Neural progenitor cell (in vitro differentiated cells): ENCODE results near the gene PPP6R3. TPM values are rescaled to one million over a fixed set of nuclear protein-coding genes. Genes with fewer than 3 reads are reported as not detected.
"Not testable (repeated sequence)": the region's sequence is repeated elsewhere in the genome, so short reads cannot be mapped to it uniquely, and the experiment has no call there.

Experiments
- DNase-seq: peaks from one replicate; pipeline ENCODE4 v3.0.0-alpha.2; 2016; ENCODE audit warnings: low spot score
- H2AFZ ChIP-seq: fragments of 200-600 bp; sonication (generic); replicated peaks from 2 replicates; pipeline ENCODE4 v1.6.1; 2016; ENCODE audit warnings: antibody characterized with exemption
- H3F3A ChIP-seq: fragments of 200-600 bp; sonication (generic); 2 replicates; pipeline ENCODE4 v1.6.1; 2016; ENCODE audit warnings: antibody characterized with exemption, low read depth
- H3K27ac ChIP-seq: fragments of 200-600 bp; sonication (generic); 2 replicates; pipeline ENCODE4 v1.5.1; 2016; ENCODE audit warnings: mild to moderate bottlenecking
- H3K27me3 ChIP-seq: fragments of 200-600 bp; sonication (generic); 2 replicates; pipeline ENCODE4 v1.6.1; 2016; ENCODE audit warnings: mild to moderate bottlenecking, moderate library complexity
- H3K36me3 ChIP-seq: fragments of 200-600 bp; sonication (generic); 2 replicates; pipeline ENCODE4 v1.5.1; 2016
- H3K4me1 ChIP-seq: fragments of 200-600 bp; sonication (generic); 2 replicates; pipeline ENCODE4 v1.6.1; 2016; ENCODE audit warnings: mixed run types
- H3K4me2 ChIP-seq: fragments of 200-600 bp; sonication (generic); 2 replicates; pipeline ENCODE4 v1.6.1; 2016
- H3K4me3 ChIP-seq: fragments of 200-600 bp; sonication (generic); 2 replicates; pipeline ENCODE4 v1.5.1; 2016
- H3K79me2 ChIP-seq: fragments of 200-600 bp; sonication (generic); 2 replicates; pipeline ENCODE4 v1.6.1; 2016; ENCODE audit warnings: low read depth
- H3K9ac ChIP-seq: fragments of 200-600 bp; sonication (generic); 2 replicates; pipeline ENCODE4 v1.6.1; 2016
- H3K9me3 ChIP-seq: fragments of 200-600 bp; sonication (generic); 2 replicates; pipeline ENCODE4 v1.5.1; 2016; ENCODE audit warnings: low read depth
- H4K20me1 ChIP-seq: fragments of 200-600 bp; sonication (generic); 2 replicates; pipeline ENCODE4 v1.6.1; 2016; ENCODE audit warnings: low read depth
- H3K27ac Mint-ChIP-seq: 3 replicates; pipeline ENCODE4 v1.8.0; 2021; ENCODE audit warnings: mixed read lengths
- H3K27me3 Mint-ChIP-seq: 2 replicates; pipeline ENCODE4 v1.8.0; 2022; ENCODE audit warnings: low read depth, mild to moderate bottlenecking, inconsistent platforms, moderate library complexity, mixed read lengths; ENCODE audit not compliant: insufficient read depth
- H3K36me3 Mint-ChIP-seq: 3 replicates; pipeline ENCODE4 v1.8.0; 2021; ENCODE audit warnings: mixed read lengths
- H3K4me1 Mint-ChIP-seq: 3 replicates; pipeline ENCODE4 v1.8.0; 2021; ENCODE audit warnings: mixed read lengths
- H3K4me3 Mint-ChIP-seq: 3 replicates; pipeline ENCODE4 v1.8.0; 2021; ENCODE audit warnings: mild to moderate bottlenecking, moderate library complexity, mixed read lengths
- H3K9me3 Mint-ChIP-seq: 3 replicates; pipeline ENCODE4 v1.8.0; 2020; ENCODE audit warnings: mixed read lengths
- CTCF ChIP-seq: fragments of 200-600 bp; sonication (generic); IDR thresholded peaks from 2 replicates; pipeline ENCODE4 v1.5.1; 2017; ENCODE audit warnings: antibody characterized with exemption, mild to moderate bottlenecking
- EZH2 ChIP-seq: fragments of 200-600 bp; sonication (generic); IDR thresholded peaks from 2 replicates; pipeline ENCODE4 v1.6.1; 2017; ENCODE audit warnings: antibody characterized with exemption, mild to moderate bottlenecking, moderate library complexity
- EZH2phosphoT487 ChIP-seq: fragments of 200-600 bp; sonication (generic); IDR thresholded peaks from 2 replicates; pipeline ENCODE4 v1.6.1; 2017; ENCODE audit warnings: antibody characterized with exemption
- total RNA-seq: library from RNA; depleted of rRNA; stranded (reverse); fragments of >200 nt; gene quantifications from 2 replicates; pipeline ENCODE4 v1.2.3, GENCODE V29; 2015; ENCODE audit warnings: low replicate concordance

The PPP6R3 gene
- total RNA-seq, 1 donor from 2014 or later: 197 TPM

GRCh38 chr11:68455485-68455884, 5.1 kb upstream of the PPP6R3 start:
- DNase-seq: no peak
- no peaks in the 10 kb centered on the region for H3K27me3 ChIP-seq
- H2AFZ ChIP-seq: no peak overlapping the region
- no peaks in the 10 kb centered on the region for H3K36me3 ChIP-seq
- H3K4me1 Mint-ChIP-seq: peaks cover 10% of the 10 kb centered on the region
- no peaks in the 10 kb centered on the region for H3K36me3 Mint-ChIP-seq
- no peaks in the 10 kb centered on the region for H3K9me3 ChIP-seq
- H3K79me2 ChIP-seq: no peaks in the 10 kb centered on the region
- H3K27me3 Mint-ChIP-seq: peaks cover 16% of the 10 kb centered on the region
- no peaks in the 10 kb centered on the region for H4K20me1 ChIP-seq
- peaks cover 4% of the 10 kb centered on the region for H3K9me3 Mint-ChIP-seq
- H3K4me2 ChIP-seq: no peak overlapping the region
- H3K27ac ChIP-seq: no peak overlapping the region
- no peak for TF ChIP-seq EZH2
- TF ChIP-seq CTCF: no peak
- TF ChIP-seq EZH2phosphoT487: no peak
- no peak overlapping the region for H3K27ac Mint-ChIP-seq
- no peak overlapping the region for H3K9ac ChIP-seq
- no peak overlapping the region for H3K4me3 Mint-ChIP-seq
- peaks cover 13% of the 10 kb centered on the region for H3F3A ChIP-seq
- no peaks in the 10 kb centered on the region for H3K4me1 ChIP-seq
- H3K4me3 ChIP-seq: no peak overlapping the region

- Histone ChIP-seq H3K27me3 (no peaks in the 10 kb centered on the region), H2AFZ (no peak overlapping the region), H3K4me2 (no peak overlapping the region), H3F3A (peaks cover 13% of the 10 kb centered on the region), H3K4me3 (no peak overlapping the region), H3K27ac (no peak overlapping the region), H3K9me3 (no peaks in the 10 kb centered on the region), H4K20me1 (peaks cover 13% of the 10 kb centered on the region), H3K4me1 (peaks cover 9% of the 10 kb centered on the region), H3K36me3 (no peaks in the 10 kb centered on the region), H3K9ac (no peak overlapping the region), H3K79me2 (peaks cover 18% of the 10 kb centered on the region)
- Mint-ChIP-seq H3K4me3 (no peak overlapping the region), H3K27ac (no peak overlapping the region), H3K9me3 (peaks cover 4% of the 10 kb centered on the region), H3K27me3 (peaks cover 16% of the 10 kb centered on the region), H3K4me1 (peaks cover 18% of the 10 kb centered on the region), H3K36me3 (no peaks in the 10 kb centered on the region)
- TF ChIP-seq CTCF (no peak), EZH2 (no peak)
- no peak for DNase-seq
Observed at GRCh38 chr11:68457216-68457897, 3.2 kb upstream of the PPP6R3 start.

- Histone ChIP-seq H3K27ac (no peak overlapping the region), H4K20me1 (peaks cover 18% of the 10 kb centered on the region), H3K9me3 (no peaks in the 10 kb centered on the region), H3K9ac (no peak overlapping the region), H3K79me2 (peaks cover 23% of the 10 kb centered on the region), H2AFZ (no peak overlapping the region), H3K27me3 (no peaks in the 10 kb centered on the region), H3K36me3 (no peaks in the 10 kb centered on the region), H3K4me1 (peaks cover 14% of the 10 kb centered on the region), H3F3A (peaks cover 13% of the 10 kb centered on the region), H3K4me3 (no peak overlapping the region), H3K4me2 (no peak overlapping the region)
- Mint-ChIP-seq H3K9me3 (peaks cover 4% of the 10 kb centered on the region), H3K4me3 (peak overlapping the region; percentile 57), H3K27me3 (peaks cover 16% of the 10 kb centered on the region), H3K4me1 (peaks cover 24% of the 10 kb centered on the region), H3K27ac (peak overlapping the region; percentile 63), H3K36me3 (peaks cover 3% of the 10 kb centered on the region)
- TF ChIP-seq EZH2 (no peak), CTCF (no peak), EZH2phosphoT487 (no peak)
- DNase-seq: no peak
Observed at GRCh38 chr11:68457898-68458249, 2.7 kb upstream of the PPP6R3 start.

GRCh38 chr11:68458340-68458739, 2.2 kb upstream of the PPP6R3 start:
- H3K4me2 ChIP-seq, H3K9ac ChIP-seq, H2AFZ ChIP-seq, H3K36me3 ChIP-seq, H3K9me3 Mint-ChIP-seq, H3K36me3 Mint-ChIP-seq, H3K4me3 ChIP-seq, H3K9me3 ChIP-seq, H3K27me3 ChIP-seq, DNase-seq, H3K27ac ChIP-seq: not testable (repeated sequence)
- Histone ChIP-seq H3K4me1 (peaks cover 14% of the 10 kb centered on the region), H4K20me1 (peaks cover 23% of the 10 kb centered on the region), H3K79me2 (peaks cover 28% of the 10 kb centered on the region), H3F3A (peaks cover 13% of the 10 kb centered on the region)
- Mint-ChIP-seq H3K4me3 (peak overlapping the region; percentile 57), H3K4me1 (peaks cover 24% of the 10 kb centered on the region), H3K27me3 (peaks cover 16% of the 10 kb centered on the region), H3K27ac (peak overlapping the region; percentile 63)
